Activated CD8-positive, alpha-beta T cell treated with anti-CD3 and anti-CD28 coated beads for 36 hours (primary cell): ENCODE data around the gene XXYLT1. TPM values are rescaled to one million over a fixed set of nuclear protein-coding genes. Genes with fewer than 3 reads are reported as not detected.

Experiments
- ATAC-seq: fragments of 200-7000 bp; cut with Tn5 transposase; one replicate; pipeline ENCODE4 v1.10.0; 2021; ENCODE audit warnings: mild to moderate bottlenecking, moderate library complexity
- CTCF ChIA-PET: fragments of 350-600 bp; sonication (Branson Sonifier 250); formaldehyde crosslinking; loops from one replicate; lab custom pipeline; 2021; ENCODE audit warnings: antibody characterized with exemption; lab: Charles Lee
- POLR2A ChIA-PET: fragments of 350-600 bp; sonication (Branson Sonifier 250); formaldehyde crosslinking; loops from one replicate; lab custom pipeline; 2021; ENCODE audit warnings: antibody characterized with exemption; lab: Charles Lee
- DNase-seq: peaks from one replicate; pipeline ENCODE4 v3.0.0-alpha.2; 2020
- H3K27ac Mint-ChIP-seq: one replicate; pipeline ENCODE4 v1.8.0; 2021; ENCODE audit warnings: mild to moderate bottlenecking, mixed read lengths
- H3K27me3 Mint-ChIP-seq: one replicate; pipeline ENCODE4 v1.8.0; 2021; ENCODE audit warnings: mixed read lengths
- H3K36me3 Mint-ChIP-seq: one replicate; pipeline ENCODE4 v1.8.0; 2021; ENCODE audit warnings: low read depth, mixed read lengths
- H3K4me1 Mint-ChIP-seq: one replicate; pipeline ENCODE4 v1.8.0; 2021; ENCODE audit warnings: low read depth, mixed read lengths
- H3K4me3 Mint-ChIP-seq: one replicate; pipeline ENCODE4 v1.8.0; 2021; ENCODE audit warnings: mild to moderate bottlenecking, moderate library complexity, mixed read lengths
- H3K9me3 Mint-ChIP-seq: one replicate; pipeline ENCODE4 v1.8.0; 2021; ENCODE audit warnings: mixed read lengths
- CTCF ChIP-seq: fragments of 200-600 bp; IDR thresholded peaks from one replicate; pipeline ENCODE4 v1.8.0; 2022; ENCODE audit warnings: antibody characterized with exemption, mild to moderate bottlenecking
- intact Hi-C: fragments of 100-400 bp; cut with micrococcal nuclease; formaldehyde crosslinking; loops from one replicate; pipeline ENCODE4 v1.10.0; 2022
- total RNA-seq, 2 experiments: library from RNA; stranded (reverse); gene quantifications; one replicate each; pipeline ENCODE4 v1.2.3, GENCODE V29; 2021

Gene XXYLT1
- total RNA-seq, 2 experiments from 2014 or later, result 8.4 to 9.6 TPM

GRCh38 chr3:195042743-195043606 is 228.0 kb downstream of the XXYLT1 start:
- no peak for DNase-seq
- no peaks in the 10 kb centered on the region for H3K4me1 Mint-ChIP-seq
- POLR2A ChIA-PET, result no interaction called here
- H3K4me3 Mint-ChIP-seq, result no peak overlapping the region
- intact Hi-C loops, result no loop called here
- ATAC-seq, result no peak
- H3K36me3 Mint-ChIP-seq, result no peaks in the 10 kb centered on the region
- TF ChIP-seq CTCF, result no peak
- H3K27me3 Mint-ChIP-seq, result peaks cover 2% of the 10 kb centered on the region
- CTCF ChIA-PET, result interaction anchor here (0.6 to 1.5 kb wide), 2 partner anchors 12 to 249 kb away, joined by 4 read pairs; no protein-coding TSS in a partner anchor
- H3K9me3 Mint-ChIP-seq, result no peaks in the 10 kb centered on the region
- H3K27ac Mint-ChIP-seq, result no peak overlapping the region

- no peak for TF ChIP-seq CTCF
- DNase-seq (no peak), ATAC-seq (no peak)
- Mint-ChIP-seq H3K27me3 (peaks cover 2% of the 10 kb centered on the region), H3K4me3 (no peak overlapping the region), H3K27ac (no peak overlapping the region), H3K36me3 (no peaks in the 10 kb centered on the region), H3K4me1 (no peaks in the 10 kb centered on the region), H3K9me3 (no peaks in the 10 kb centered on the region)
- ChIA-PET POLR2A (no interaction called here), CTCF (interaction anchor here (1.5 kb wide), 1 partner anchor 11 kb away, joined by 4 read pairs; no protein-coding TSS in a partner anchor)
- intact Hi-C loops, result no loop called here
These were observed 228.9 kb downstream of the XXYLT1 start for GRCh38 chr3:195041871-195042742.

DNA sequence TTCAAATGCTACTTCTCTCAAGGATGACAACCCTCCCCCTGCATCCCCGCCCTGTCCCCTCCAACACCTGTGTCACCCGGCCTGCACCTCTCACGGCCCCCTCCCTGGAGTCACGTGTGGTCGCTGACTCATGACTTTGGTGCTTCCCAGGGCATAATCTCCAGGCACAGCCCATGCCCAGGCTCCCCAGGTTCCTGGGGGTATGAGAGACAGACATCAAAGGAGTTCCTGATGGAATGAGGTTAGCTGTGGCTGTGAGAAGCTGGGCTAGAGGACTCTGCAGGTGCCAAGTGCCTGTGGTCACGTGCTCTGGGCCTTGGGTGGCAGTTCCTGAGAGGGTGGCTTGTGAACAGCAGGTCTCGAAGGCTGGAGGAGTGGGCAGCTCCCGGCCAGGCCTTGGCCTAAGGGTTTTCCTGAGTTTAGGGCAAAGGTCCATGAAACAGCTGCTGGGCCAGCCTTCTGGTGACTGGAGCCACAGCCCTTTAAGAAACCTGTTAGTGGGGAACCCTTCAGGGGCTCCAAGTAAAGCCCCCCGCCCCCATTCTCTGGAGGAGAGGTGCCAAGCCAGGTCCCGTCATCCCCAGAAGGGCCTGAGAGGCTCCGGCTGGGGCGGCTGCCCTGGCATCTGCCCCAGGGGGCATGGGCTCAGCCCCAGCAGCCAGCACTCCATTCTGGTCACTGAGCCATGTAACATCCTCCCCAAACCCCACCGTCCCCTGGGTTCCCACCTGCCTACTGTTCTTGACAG is 230.0 kb downstream of the XXYLT1 start:
- Mint-ChIP-seq H3K27me3 (peaks cover 2% of the 10 kb centered on the region), H3K4me1 (no peaks in the 10 kb centered on the region), H3K4me3 (no peak overlapping the region), H3K36me3 (no peaks in the 10 kb centered on the region), H3K9me3 (no peaks in the 10 kb centered on the region), H3K27ac (no peak overlapping the region)
- CTCF ChIA-PET, result no interaction called here
- DNase-seq (no peak), ATAC-seq (no peak)
- intact Hi-C loops, result no loop called here
- TF ChIP-seq CTCF, result no peak
- POLR2A ChIA-PET, result no interaction called here

- no peak for TF ChIP-seq CTCF
- peaks cover 2% of the 10 kb centered on the region for H3K27me3 Mint-ChIP-seq
- H3K4me1 Mint-ChIP-seq, result no peaks in the 10 kb centered on the region
- H3K9me3 Mint-ChIP-seq, result no peaks in the 10 kb centered on the region
- no peaks in the 10 kb centered on the region for H3K36me3 Mint-ChIP-seq
- no peak for DNase-seq
- intact Hi-C loops, result no loop called here
- H3K4me3 Mint-ChIP-seq, result no peak overlapping the region
- POLR2A ChIA-PET, result interaction anchor here (1.2 kb wide), 1 partner anchor 10 kb away, joined by 4 read pairs; no protein-coding TSS in a partner anchor
- peak; percentile 27 for ATAC-seq
- CTCF ChIA-PET, result interaction anchor here (1.2 to 1.3 kb wide), 2 partner anchors 38 to 67 kb away, joined by 3 to 4 read pairs; no protein-coding TSS in a partner anchor
- H3K27ac Mint-ChIP-seq, result no peak overlapping the region
These were observed 230.9 kb downstream of the XXYLT1 start for GRCh38 chr3:195040094-195040493.
